ENCODE results near the gene RXFP4. TPM values are rescaled to one million over a fixed set of nuclear protein-coding genes. Genes with fewer than 3 reads are reported as not detected.

RXFP4 gene
- total and polyA plus RNA-seq, 2 donors (not counting 1 experiment from before 2014, with no cell fraction given) = 0.12 TPM; not detected in 1

- Histone ChIP-seq H3K79me2 (ENCODE audit: control insufficient read depth, insufficient read depth, low read length) (peaks cover 18% of the 10 kb centered on the region), H3K4me1 (ENCODE audit: control insufficient read depth in 2 of 2, insufficient read depth in 2 of 2, low read length in 2 of 2) (peaks cover 71 to 75% of the 10 kb centered on the region in 2 donors), H3K9ac (ENCODE audit: low read length) (peak overlapping the region; percentile 25), H3K4me2 (replicated peaks; ENCODE audit: low read depth, low read length, poor library complexity, severe bottlenecking) (peak overlapping the region; percentile 43), H3K4me3 (ENCODE audit: control extremely low read depth in 1 of 5, extremely low read depth in 1 of 5, insufficient read depth in 1 of 5, low read depth in 2 of 5, low read length in 4 of 5) (no peak overlapping the region), H3K27ac (ENCODE audit: low read length in 2 of 2) (peak overlapping the region; percentile 52 to 89), H2AFZ (ENCODE audit: insufficient read depth, low read depth, low read length, poor library complexity, severe bottlenecking) (no peak overlapping the region), H3K27me3 (replicated peaks in 1 of 4; ENCODE audit: control extremely low read depth in 1 of 4, control insufficient read depth in 3 of 4, insufficient read depth in 4 of 4, low read length in 3 of 4) (no peaks in the 10 kb centered on the region), H3K9me3 (ENCODE audit: control extremely low read depth in 1 of 3, control insufficient read depth in 2 of 3, insufficient read depth in 1 of 3, low read length in 2 of 3) (no peaks in the 10 kb centered on the region), H4K20me1 (ENCODE audit: control insufficient read depth, insufficient read depth, low read length, poor library complexity, severe bottlenecking) (no peaks in the 10 kb centered on the region), H3K36me3 (replicated peaks in 1 of 2; ENCODE audit: control extremely low read depth in 1 of 2, control insufficient read depth in 1 of 2, extremely low read depth in 1 of 2, insufficient read depth in 2 of 2, low read length in 1 of 2) (no peaks in the 10 kb centered on the region)
- ChIA-PET CTCF (interaction anchor here (0.6 to 6.1 kb wide), 6 partner anchors 15 to 87 kb away, joined by 3 to 206 read pairs (median 13); partner anchors contain the start of gene ARHGEF2), POLR2A (interaction anchor here (0.6 to 1.2 kb wide), 4 partner anchors 24 to 44 kb away, joined by 3 to 7 read pairs (median 4); no protein-coding TSS in a partner anchor)
- Mint-ChIP-seq H3K27me3 (no peaks in the 10 kb centered on the region), H3K27ac (peak overlapping the region; percentile 92), H3K9me3 (ENCODE audit: insufficient read depth) (no peaks in the 10 kb centered on the region), H3K4me3 (peak overlapping the region; percentile 65), H3K4me1 (peaks cover 68% of the 10 kb centered on the region)
- intact Hi-C loops (cut with micrococcal nuclease) = no loop called here
- DNase-seq (no peak), ATAC-seq (ENCODE audit: low read depth) (no peak)
- TF ChIP-seq CTCF (IDR thresholded peaks at IDR 0.05) = no peak
- no peak for TF ChIP-seq EZH2 (IDR thresholded peaks at IDR 0.05; ENCODE audit: borderline replicate concordance, insufficient read depth, low read depth, low read length, poor library complexity, severe bottlenecking)
- 34% methylated on average over 4 of the region's 4 CpGs for WGBS (ENCODE audit: insufficient coverage)
Measured at GRCh38 chr1:155940482-155940992, 901 bp upstream of the RXFP4 start.

GRCh38 chr1:155941845-155942531, 550 bp downstream of the RXFP4 start:
- Histone ChIP-seq H3K79me2 (ENCODE audit: control insufficient read depth, insufficient read depth, low read length) (peaks cover 18% of the 10 kb centered on the region), H3K36me3 (replicated peaks in 1 of 2; ENCODE audit: control extremely low read depth in 1 of 2, control insufficient read depth in 1 of 2, extremely low read depth in 1 of 2, insufficient read depth in 2 of 2, low read length in 1 of 2) (peaks cover 0 to 5% of the 10 kb centered on the region in 2 experiments), H3K27ac (ENCODE audit: low read length in 2 of 2) (peak overlapping the region; percentile 76 to 89), H2AFZ (ENCODE audit: insufficient read depth, low read depth, low read length, poor library complexity, severe bottlenecking) (no peak overlapping the region), H3K4me3 (ENCODE audit: control extremely low read depth in 1 of 5, extremely low read depth in 1 of 5, insufficient read depth in 1 of 5, low read depth in 2 of 5, low read length in 4 of 5) (no peak overlapping the region), H3K9me3 (ENCODE audit: control extremely low read depth in 1 of 3, control insufficient read depth in 2 of 3, insufficient read depth in 1 of 3, low read length in 2 of 3) (no peaks in the 10 kb centered on the region), H3K4me1 (ENCODE audit: control insufficient read depth in 2 of 2, insufficient read depth in 2 of 2, low read length in 2 of 2) (peaks cover 85 to 89% of the 10 kb centered on the region in 2 donors), H3K9ac (ENCODE audit: low read length) (no peak overlapping the region), H4K20me1 (ENCODE audit: control insufficient read depth, insufficient read depth, low read length, poor library complexity, severe bottlenecking) (no peaks in the 10 kb centered on the region), H3K27me3 (replicated peaks in 1 of 4; ENCODE audit: control extremely low read depth in 1 of 4, control insufficient read depth in 3 of 4, insufficient read depth in 4 of 4, low read length in 3 of 4) (no peaks in the 10 kb centered on the region), H3K4me2 (replicated peaks; ENCODE audit: low read depth, low read length, poor library complexity, severe bottlenecking) (peak overlapping the region; percentile 43)
- intact Hi-C loops (cut with micrococcal nuclease) = no loop called here
- WGBS (ENCODE audit: insufficient coverage) = 97% methylated on average over 25 of the region's 29 CpGs
- TF ChIP-seq CTCF (IDR thresholded peaks at IDR 0.05) (no peak), EZH2 (IDR thresholded peaks at IDR 0.05; ENCODE audit: borderline replicate concordance, insufficient read depth, low read depth, low read length, poor library complexity, severe bottlenecking) (no peak)
- ATAC-seq (ENCODE audit: low read depth) (no peak), DNase-seq (no peak)
- peaks cover 82% of the 10 kb centered on the region for H3K4me1 Mint-ChIP-seq
- peak overlapping the region; percentile 92 for H3K27ac Mint-ChIP-seq
- no peaks in the 10 kb centered on the region for H3K27me3 Mint-ChIP-seq
- ChIA-PET CTCF (interaction anchor here (2.0 to 6.1 kb wide), 5 partner anchors 8 to 49 kb away, joined by 9 to 206 read pairs (median 48); partner anchors contain the start of genes ARHGEF2 and KHDC4), POLR2A (interaction anchor here (5.4 kb wide), 1 partner anchor 36 kb away, joined by 61 read pairs; the partner anchor contains the start of gene ARHGEF2)
- no peak overlapping the region for H3K4me3 Mint-ChIP-seq
- H3K9me3 Mint-ChIP-seq (ENCODE audit: insufficient read depth) = no peaks in the 10 kb centered on the region

Measured in B cell (primary cell).